HEK293 (cell line): ENCODE results near the gene SH3GL2.
A peak's percentile ranks its signal among the peaks of the same experiment; 100 is the strongest.

Experiments used
- BCL11A ChIP-seq: fragments of 450-650 bp; formaldehyde crosslinking; IDR thresholded peaks from 2 replicates; pipeline ENCODE4 v1.5.1; 2016; ENCODE audit warnings: low read depth, missing biosample characterization, missing genetic modification characterization
- GLIS1 ChIP-seq: fragments of 450-650 bp; formaldehyde crosslinking; IDR thresholded peaks from 2 replicates; pipeline ENCODE4 v1.5.1; 2016; ENCODE audit warnings: missing biosample characterization, missing genetic modification characterization
- KLF1 ChIP-seq: fragments of 450-650 bp; formaldehyde crosslinking; IDR thresholded peaks from 2 replicates; pipeline ENCODE4 v1.5.1; 2016; ENCODE audit warnings: missing biosample characterization, missing genetic modification characterization
- REPIN1 ChIP-seq: fragments of 450-650 bp; formaldehyde crosslinking; IDR thresholded peaks from 2 replicates; pipeline ENCODE4 v1.5.1; 2017; ENCODE audit warnings: missing biosample characterization, missing genetic modification characterization, low read depth
- ZFP69B ChIP-seq: fragments of 450-650 bp; formaldehyde crosslinking; IDR thresholded peaks from 2 replicates; pipeline ENCODE4 v1.5.1; 2016; ENCODE audit warnings: missing biosample characterization, missing genetic modification characterization
- ZNF174 ChIP-seq: fragments of 450-650 bp; formaldehyde crosslinking; IDR thresholded peaks from 2 replicates; pipeline ENCODE4 v1.5.0; 2017; ENCODE audit warnings: missing biosample characterization, mild to moderate bottlenecking, missing genetic modification characterization
- ZNF221 ChIP-seq: fragments of 450-650 bp; formaldehyde crosslinking; IDR thresholded peaks from 2 replicates; pipeline ENCODE4 v1.5.1; 2017; ENCODE audit warnings: missing biosample characterization, missing genetic modification characterization, borderline replicate concordance
- ZNF24 ChIP-seq: fragments of 450-650 bp; formaldehyde crosslinking; IDR thresholded peaks from 2 replicates; pipeline ENCODE4 v1.5.1; 2016; ENCODE audit warnings: missing biosample characterization, missing genetic modification characterization
- ZNF266 ChIP-seq: fragments of 450-650 bp; formaldehyde crosslinking; IDR thresholded peaks from 2 replicates; pipeline ENCODE4 v1.5.1; 2016; ENCODE audit warnings: missing biosample characterization, missing genetic modification characterization, low read depth
- ZNF610 ChIP-seq: fragments of 450-650 bp; formaldehyde crosslinking; IDR thresholded peaks from 2 replicates; pipeline ENCODE4 v1.5.1; 2016; ENCODE audit warnings: missing biosample characterization, missing genetic modification characterization, borderline replicate concordance
- TF ChIP-seq, protein P1 (sequence below): fragments of 450-650 bp; formaldehyde crosslinking; IDR thresholded peaks from 2 replicates; pipeline ENCODE4 v1.5.1; 2016; ENCODE audit warnings: missing biosample characterization, missing genetic modification characterization

DNA sequence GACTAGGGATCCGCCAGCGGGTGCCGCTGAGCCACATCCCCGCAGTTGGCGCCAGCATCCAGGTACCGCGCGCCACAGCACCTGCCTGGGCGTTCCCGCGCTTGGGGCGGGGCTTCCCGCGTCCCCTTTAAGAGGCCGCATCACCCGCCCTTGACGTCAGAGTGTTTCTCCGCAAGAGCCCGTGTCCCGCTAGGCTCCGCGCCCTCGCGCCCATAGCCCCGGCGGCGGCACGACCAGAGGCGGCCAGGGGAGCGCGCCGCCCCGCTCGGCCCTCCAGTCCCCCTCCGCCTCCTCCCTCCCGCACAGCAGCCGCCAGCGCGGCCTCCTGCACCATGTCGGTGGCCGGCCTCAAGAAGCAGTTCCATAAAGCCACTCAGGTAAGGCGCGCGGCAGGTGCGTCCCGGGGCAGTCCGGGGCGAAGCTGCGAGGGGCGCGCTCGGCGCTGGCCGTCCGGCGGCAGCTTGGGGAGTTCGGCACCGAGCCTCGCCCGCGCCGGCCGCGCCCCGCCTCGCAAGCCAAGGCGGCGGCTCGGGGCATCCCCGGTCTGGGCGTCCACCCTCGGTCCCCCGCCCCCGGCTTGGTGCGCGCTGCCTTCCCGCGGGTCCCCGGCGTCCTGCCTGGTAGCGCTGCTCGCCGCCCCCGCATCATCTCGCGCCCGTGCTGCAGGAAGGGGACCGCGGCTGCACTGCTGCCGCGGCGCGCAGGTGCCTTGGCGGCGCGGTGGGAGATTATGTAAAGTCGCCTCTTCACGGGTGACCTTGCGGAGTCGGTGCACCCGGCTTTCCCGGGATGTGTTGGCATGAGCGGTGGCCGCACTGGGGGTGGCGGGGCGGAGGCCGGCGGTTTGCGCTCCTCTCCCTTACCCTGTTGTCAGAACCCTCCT lies at the start of gene SH3GL2:
- TF ChIP-seq GLIS1 (peak; percentile 42), ZNF24 (tag by site-specific recombination) (no peak), KLF1 (tag by site-specific recombination) (peak; percentile 75), REPIN1 (no peak), ZFP69B (tag by site-specific recombination) (peak; percentile 89), ZNF266 (no peak), BCL11A (tag by site-specific recombination) (no peak), ZNF174 (no peak), ZNF610 (tag by site-specific recombination) (no peak), ZNF221 (no peak)
- TF ChIP-seq, protein P1, sequence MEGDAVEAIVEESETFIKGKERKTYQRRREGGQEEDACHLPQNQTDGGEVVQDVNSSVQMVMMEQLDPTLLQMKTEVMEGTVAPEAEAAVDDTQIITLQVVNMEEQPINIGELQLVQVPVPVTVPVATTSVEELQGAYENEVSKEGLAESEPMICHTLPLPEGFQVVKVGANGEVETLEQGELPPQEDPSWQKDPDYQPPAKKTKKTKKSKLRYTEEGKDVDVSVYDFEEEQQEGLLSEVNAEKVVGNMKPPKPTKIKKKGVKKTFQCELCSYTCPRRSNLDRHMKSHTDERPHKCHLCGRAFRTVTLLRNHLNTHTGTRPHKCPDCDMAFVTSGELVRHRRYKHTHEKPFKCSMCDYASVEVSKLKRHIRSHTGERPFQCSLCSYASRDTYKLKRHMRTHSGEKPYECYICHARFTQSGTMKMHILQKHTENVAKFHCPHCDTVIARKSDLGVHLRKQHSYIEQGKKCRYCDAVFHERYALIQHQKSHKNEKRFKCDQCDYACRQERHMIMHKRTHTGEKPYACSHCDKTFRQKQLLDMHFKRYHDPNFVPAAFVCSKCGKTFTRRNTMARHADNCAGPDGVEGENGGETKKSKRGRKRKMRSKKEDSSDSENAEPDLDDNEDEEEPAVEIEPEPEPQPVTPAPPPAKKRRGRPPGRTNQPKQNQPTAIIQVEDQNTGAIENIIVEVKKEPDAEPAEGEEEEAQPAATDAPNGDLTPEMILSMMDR (tag by site-specific recombination) = peak; percentile 12; the same call in 1 of the 2 replicates
